ENCODE results near the gene IRS1.

GRCh38 chr2:226692521-226693126 lies 107.0 kb downstream of the IRS1 start:
- TF ChIP-seq CTCF (IDR thresholded peaks at IDR 0.05) (no peak), POLR2A (IDR thresholded peaks at IDR 0.05) (no peak), POLR2AphosphoS5 (IDR thresholded peaks at IDR 0.05) (no peak), EP300 (IDR thresholded peaks at IDR 0.05) (no peak)
